DND-41 (cell line): ENCODE measurements around the gene LPCAT3.

Experiments used
- ATAC-seq: fragments of 200-7000 bp; cut with Tn5 transposase; 3 replicates; pipeline ENCODE4 v1.9.1; 2021; ENCODE audit warnings: low read depth; ENCODE audit not compliant: insufficient read depth
- DNase-seq: peaks from one replicate; pipeline ENCODE4 v3.0.0-alpha.2; 2020
- H2AFZ ChIP-seq: 2 replicates; pipeline ENCODE4 v1.6.0; 2012; ENCODE audit warnings: low read depth, low read length
- H3K27ac ChIP-seq: 2 replicates; pipeline ENCODE4 v1.5.1; 2012; ENCODE audit warnings: low read length, inconsistent platforms
- H3K27me3 ChIP-seq: fragments of 200-600 bp; sonication (generic); 2 replicates; pipeline ENCODE4 v1.6.0; 2012; ENCODE audit warnings: low read length, mild to moderate bottlenecking, inconsistent platforms; ENCODE audit not compliant: insufficient read depth, poor library complexity
- H3K36me3 ChIP-seq: 2 replicates; pipeline ENCODE4 v1.5.1; 2012; ENCODE audit warnings: low read length, inconsistent platforms; ENCODE audit not compliant: insufficient read depth
- H3K4me1 ChIP-seq: 2 replicates; pipeline ENCODE4 v1.5.1; 2012; ENCODE audit warnings: mild to moderate bottlenecking, low read length; ENCODE audit not compliant: insufficient read depth
- H3K4me2 ChIP-seq: 2 replicates; pipeline ENCODE4 v1.6.0; 2012; ENCODE audit warnings: mild to moderate bottlenecking, moderate library complexity, low read length, inconsistent platforms; ENCODE audit not compliant: insufficient read depth
- H3K4me3 ChIP-seq, 2 experiments: fragments of 200-600 bp in 1 of 2; shearing (Covaris generic) in 1 of 2; 2 replicates each; pipeline ENCODE4 v1.5.1; 2012 to 2016; ENCODE audit warnings: inconsistent platforms in 2 of 2, low read length in 2 of 2, mild to moderate bottlenecking in 2 of 2, low read depth in 1 of 2, moderate library complexity in 1 of 2
- H3K79me2 ChIP-seq: 2 replicates; pipeline ENCODE4 v1.6.0; 2012; ENCODE audit warnings: low read length, inconsistent platforms; ENCODE audit not compliant: insufficient read depth
- H3K9ac ChIP-seq: 2 replicates; pipeline ENCODE4 v1.6.0; 2012; ENCODE audit warnings: low read depth, mild to moderate bottlenecking, inconsistent platforms, low read length, moderate library complexity
- H3K9me3 ChIP-seq: 2 replicates; pipeline ENCODE4 v1.5.1; 2012; ENCODE audit warnings: low read length, moderate library complexity, mild to moderate bottlenecking, inconsistent platforms; ENCODE audit not compliant: insufficient read depth, severe bottlenecking
- H4K20me1 ChIP-seq: 2 replicates; pipeline ENCODE4 v1.6.0; 2012; ENCODE audit warnings: low read length; ENCODE audit not compliant: insufficient read depth
- CTCF ChIP-seq: IDR thresholded peaks from 2 replicates; pipeline ENCODE4 v1.5.1; 2012; ENCODE audit warnings: borderline replicate concordance, low read length, moderate library complexity, mild to moderate bottlenecking; ENCODE audit not compliant: poor library complexity, severe bottlenecking; ENCODE audit errors: extremely low read depth
- EZH2 ChIP-seq: IDR thresholded peaks from 3 replicates; pipeline ENCODE4 v1.6.1; 2012; ENCODE audit warnings: borderline replicate concordance, low read depth, mild to moderate bottlenecking, moderate library complexity, low read length, inconsistent platforms; ENCODE audit not compliant: severe bottlenecking

The LPCAT3 gene

GRCh38 chr12:6935371-6936193 lies 82.7 kb downstream of the LPCAT3 start:
- Histone ChIP-seq H3K9ac (peak overlapping the region; percentile 97), H2AFZ (no peak overlapping the region), H3K79me2 (peaks cover 69% of the 10 kb centered on the region), H3K4me2 (peak overlapping the region; percentile 92), H3K4me3 (peak overlapping the region in 1 of 2 experiments; percentile 90; a peak in 2 of 4 replicates), H3K4me1 (peaks cover 39% of the 10 kb centered on the region), H3K27me3 (no peaks in the 10 kb centered on the region), H3K9me3 (no peaks in the 10 kb centered on the region), H4K20me1 (peaks cover 11% of the 10 kb centered on the region), H3K36me3 (peaks cover 60% of the 10 kb centered on the region), H3K27ac (peak overlapping the region; percentile 98; the same call in 1 of the 2 replicates)
- DNase-seq (no peak), ATAC-seq (no peak)
- TF ChIP-seq CTCF, result no peak
- no peak for TF ChIP-seq EZH2

- ATAC-seq, result no peak
- Histone ChIP-seq H3K27me3 (no peaks in the 10 kb centered on the region), H2AFZ (no peak overlapping the region), H3K9ac (no peak overlapping the region), H3K4me3 (no peak overlapping the region), H3K79me2 (peaks cover 81% of the 10 kb centered on the region), H3K9me3 (no peaks in the 10 kb centered on the region), H3K27ac (no peak overlapping the region; the same call in 1 of the 2 replicates), H3K4me1 (peaks cover 51% of the 10 kb centered on the region), H4K20me1 (peaks cover 18% of the 10 kb centered on the region), H3K36me3 (peaks cover 51% of the 10 kb centered on the region), H3K4me2 (no peak overlapping the region)
- TF ChIP-seq CTCF, result no peak
- no peak for TF ChIP-seq EZH2
- no peak for DNase-seq
These were observed 84.2 kb downstream of the LPCAT3 start for GRCh38 chr12:6934110-6934509.

DNA sequence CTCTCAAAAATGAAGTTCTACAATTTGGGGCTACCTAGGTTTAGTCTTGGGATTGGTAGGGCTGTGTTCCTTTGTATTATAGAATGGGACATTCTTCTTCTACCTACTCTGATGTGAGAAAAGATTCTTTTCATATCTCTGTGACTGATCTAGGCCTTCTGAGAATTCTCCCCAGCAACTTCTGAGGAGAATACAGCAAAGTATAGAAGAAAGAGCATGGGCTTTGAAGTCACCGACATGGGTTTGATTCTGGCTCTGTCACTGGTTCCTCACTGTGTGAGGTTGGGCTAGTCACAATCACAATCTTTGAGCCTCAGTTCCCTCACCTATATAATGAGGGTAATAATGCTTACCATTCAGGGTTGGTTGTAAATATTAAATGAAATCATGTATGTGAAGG lies 85.5 kb downstream of the LPCAT3 start:
- Histone ChIP-seq H3K27me3 (no peaks in the 10 kb centered on the region), H3K36me3 (peaks cover 42% of the 10 kb centered on the region), H3K4me2 (no peak overlapping the region), H3K79me2 (peaks cover 82% of the 10 kb centered on the region), H3K9me3 (no peaks in the 10 kb centered on the region), H3K27ac (no peak overlapping the region), H3K9ac (no peak overlapping the region), H2AFZ (no peak overlapping the region), H4K20me1 (peaks cover 21% of the 10 kb centered on the region), H3K4me1 (peaks cover 46% of the 10 kb centered on the region), H3K4me3 (no peak overlapping the region)
- TF ChIP-seq EZH2 (no peak), CTCF (no peak)
- ATAC-seq, result peak; percentile 12; the same call in 1 of the 3 replicates
- no peak for DNase-seq
